SKM-1 treated with dmso at 0.1 percent for 144 hours (cell line): ENCODE measurements around the gene MYOCD.
"Not testable (repeated sequence)": the region's sequence is repeated elsewhere in the genome, so short reads cannot be mapped to it uniquely, and the experiment has no call there.

ENCODE experiments used
- DNase-seq: peaks from one replicate; lab custom pipeline; 2025; ENCODE audit not compliant: unreplicated experiment; lab: John Stamatoyannopoulos, UW

The MYOCD gene

GRCh38 chr17:12665263-12666210, at the start of gene MYOCD:
MYOCD (plus strand) TSS chr17:12665890; CDS start chr17:12666189, 299 bp downstream.
- DNase-seq = no peak

- no peak for DNase-seq
These were observed 49.5 kb upstream of the MYOCD start for GRCh38 chr17:12616161-12616560.

DNA sequence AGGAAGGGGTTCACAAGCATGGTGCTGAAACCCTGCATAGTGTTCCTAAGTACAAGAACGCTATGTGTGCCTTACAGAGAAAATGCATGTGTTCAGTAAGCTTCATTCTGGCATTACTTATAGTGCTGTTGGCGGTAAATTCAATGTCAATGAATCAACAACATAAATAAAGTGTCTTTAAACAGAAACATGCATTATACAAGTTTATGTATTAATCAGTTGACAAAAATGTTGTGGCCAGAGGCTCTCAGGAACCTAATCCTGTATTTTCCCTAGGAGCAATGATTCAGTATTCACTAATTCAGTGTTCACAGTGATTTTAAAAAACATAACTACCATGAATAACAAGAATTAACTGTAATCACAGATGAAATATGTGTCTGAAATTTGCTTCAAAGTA, 47.1 kb upstream of the MYOCD start:
- DNase-seq = no peak

GRCh38 chr17:12619459-12620199, 46.1 kb upstream of the MYOCD start:
- no peak for DNase-seq

GRCh38 chr17:12620200-12620720, 45.4 kb upstream of the MYOCD start:
- no peak for DNase-seq

DNA sequence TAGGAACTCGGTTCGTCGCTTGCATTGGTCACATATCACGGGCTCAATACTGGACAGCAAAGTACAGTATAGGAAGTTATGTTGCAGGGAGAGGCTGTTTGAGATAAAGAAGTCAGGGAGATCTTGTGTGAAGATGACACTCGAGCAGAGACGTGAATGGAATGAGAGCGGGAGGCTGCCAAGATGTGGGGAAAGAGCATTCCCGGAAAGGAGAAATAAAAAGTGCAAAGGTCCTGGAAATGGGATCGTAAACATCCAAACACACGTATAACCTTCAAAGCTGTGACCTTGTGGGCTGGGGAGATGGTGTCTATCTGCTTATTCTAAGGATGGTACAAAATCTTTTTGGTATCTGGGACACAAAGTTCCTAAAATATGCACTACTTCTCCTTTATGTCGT, 43.0 kb upstream of the MYOCD start:
- DNase-seq = no peak

DNA sequence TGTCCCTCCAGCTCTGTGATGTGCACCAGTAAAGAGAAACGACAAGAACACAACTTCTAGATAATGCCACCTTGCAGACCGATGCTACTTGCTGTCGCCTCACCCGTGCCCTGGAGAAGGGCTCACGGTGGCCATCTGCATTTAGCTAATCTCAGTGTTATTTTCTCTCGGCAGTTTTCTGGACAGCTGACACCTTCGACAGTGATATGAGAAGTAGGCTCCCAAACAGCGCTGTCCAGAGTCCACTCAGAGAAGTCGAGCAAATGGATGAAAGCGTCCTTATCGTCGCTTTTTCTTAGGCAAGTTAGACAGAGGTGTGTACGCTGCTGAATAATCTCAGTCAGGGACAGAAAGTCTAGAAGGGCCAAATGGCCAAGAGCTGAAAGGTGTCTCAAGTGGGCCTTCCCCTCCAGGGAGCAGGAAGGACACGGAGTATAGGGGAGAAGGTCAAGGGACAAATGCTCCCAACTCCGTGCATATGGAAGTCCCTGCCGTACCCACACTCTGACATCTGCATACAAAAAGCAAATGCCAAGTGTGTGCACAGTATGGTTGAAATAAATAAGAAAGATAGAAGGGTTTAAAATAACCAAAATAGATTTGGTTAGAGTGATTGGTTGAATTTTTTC, 42.4 kb upstream of the MYOCD start:
- no peak for DNase-seq

GRCh38 chr17:12624211-12624610, 41.5 kb upstream of the MYOCD start:
- no peak for DNase-seq

DNA sequence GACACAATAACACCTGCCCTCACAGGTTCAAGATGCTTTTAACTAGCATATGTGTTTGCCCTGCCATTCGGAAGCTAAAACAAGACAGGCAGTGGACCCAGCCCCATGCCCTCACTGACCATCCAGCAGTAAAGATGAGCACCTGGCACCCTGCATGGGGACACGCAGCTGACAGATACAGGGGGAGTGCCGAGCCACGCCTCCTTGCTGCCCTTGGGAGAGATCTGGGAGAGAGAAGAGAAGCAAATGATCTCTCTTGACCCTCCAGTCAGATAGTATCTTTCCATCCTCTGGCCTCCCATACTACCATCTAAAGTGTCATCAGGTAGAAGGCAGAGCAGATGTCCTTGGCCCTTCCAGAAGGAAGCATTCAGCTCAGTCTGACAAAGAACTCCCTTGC, 40.6 kb upstream of the MYOCD start:
- DNase-seq = no peak

DNA sequence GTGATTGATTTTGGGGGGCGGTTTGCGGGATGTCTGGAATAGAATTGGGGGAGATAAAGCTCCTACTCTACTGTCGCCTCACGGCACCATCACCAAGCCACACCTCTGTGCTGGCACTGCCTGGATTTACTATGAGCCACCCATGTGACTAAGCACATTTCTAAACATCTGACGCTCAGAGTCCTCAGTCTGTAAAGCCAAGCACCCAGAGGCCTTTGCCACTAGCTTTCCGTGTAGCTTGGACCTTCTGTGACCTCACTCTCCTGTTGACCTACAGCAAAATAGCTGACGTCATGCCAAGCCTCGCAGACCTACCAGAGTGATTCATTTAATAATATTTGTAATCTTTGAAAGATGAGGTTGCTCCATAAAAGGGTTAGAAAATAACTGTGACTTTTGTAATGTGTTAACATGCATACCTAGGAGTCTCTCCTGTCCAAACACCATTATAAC, 38.5 kb upstream of the MYOCD start:
- DNase-seq = no peak

DNA sequence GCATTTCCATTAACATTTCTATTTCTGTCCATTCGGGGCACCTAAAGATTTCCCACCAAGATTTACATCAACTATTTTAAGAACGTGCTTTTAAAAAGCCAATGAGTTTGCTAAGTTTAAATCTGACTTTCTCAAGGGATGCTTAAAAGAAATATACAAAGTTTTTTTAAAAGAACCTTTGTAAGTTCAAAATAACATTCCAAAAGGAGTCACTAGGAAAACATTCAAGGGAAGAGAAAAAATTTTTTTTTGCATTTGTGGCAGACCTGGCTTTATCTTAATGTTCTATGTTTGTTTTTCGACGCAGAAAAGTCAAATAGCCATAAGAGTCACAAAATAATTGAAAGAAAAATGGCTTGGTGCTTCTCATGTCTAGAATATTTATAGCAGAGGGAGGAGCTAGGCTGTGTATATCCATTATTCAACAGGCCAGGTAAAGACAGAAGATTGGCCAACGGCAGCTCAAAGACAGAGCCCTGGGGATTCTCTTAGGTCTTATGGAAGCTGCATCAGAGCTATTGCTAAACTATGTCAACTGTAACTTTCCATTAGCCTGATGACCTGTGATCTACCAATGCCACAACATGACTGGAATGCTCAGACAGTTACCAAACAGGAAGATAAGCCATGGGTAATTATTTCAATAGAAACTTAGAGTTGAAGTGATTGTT, 37.8 kb upstream of the MYOCD start:
- no peak for DNase-seq

DNA sequence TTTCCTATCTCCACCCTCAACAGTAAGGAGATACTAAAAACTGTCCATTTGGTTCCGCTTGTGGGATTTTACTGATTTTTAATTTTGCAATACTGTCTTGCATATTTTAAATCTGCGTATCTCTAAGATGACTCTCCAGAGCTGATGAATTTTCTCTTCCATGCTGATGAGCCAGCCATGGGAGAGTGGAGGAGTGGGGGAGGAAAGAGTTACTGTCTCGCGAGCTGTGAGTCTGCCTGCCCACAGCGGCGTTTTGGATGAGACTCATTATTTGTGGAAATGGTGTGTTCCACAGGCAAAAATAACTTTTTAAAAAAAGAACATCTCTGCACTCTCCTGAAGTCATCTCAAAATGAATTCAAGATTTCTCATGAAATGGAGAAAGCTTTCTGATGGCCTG, 34.6 kb upstream of the MYOCD start:
- no peak for DNase-seq

DNA sequence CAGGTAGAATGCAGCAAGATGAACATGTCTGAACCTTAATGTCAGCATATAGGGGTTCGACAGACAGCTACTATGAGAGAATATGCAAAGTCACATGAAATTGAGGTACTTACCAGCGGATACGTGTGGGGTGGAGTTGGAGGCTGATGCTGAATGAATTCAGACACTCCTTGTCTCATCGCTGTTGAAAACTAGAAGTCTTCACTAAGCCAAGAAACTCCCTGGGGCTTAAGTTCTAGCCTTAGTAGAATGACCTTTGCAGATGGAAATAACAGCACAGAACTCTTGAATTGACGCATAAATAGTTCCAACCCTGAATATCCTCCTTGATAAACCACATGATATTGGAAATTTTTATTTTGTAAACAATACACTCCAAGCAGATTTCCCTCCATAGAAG, 32.9 kb upstream of the MYOCD start:
- no peak for DNase-seq

GRCh38 chr17:12634789-12635414, 30.8 kb upstream of the MYOCD start:
- DNase-seq = no peak

GRCh38 chr17:12635996-12636395, 29.7 kb upstream of the MYOCD start:
- DNase-seq = not testable (repeated sequence)

DNA sequence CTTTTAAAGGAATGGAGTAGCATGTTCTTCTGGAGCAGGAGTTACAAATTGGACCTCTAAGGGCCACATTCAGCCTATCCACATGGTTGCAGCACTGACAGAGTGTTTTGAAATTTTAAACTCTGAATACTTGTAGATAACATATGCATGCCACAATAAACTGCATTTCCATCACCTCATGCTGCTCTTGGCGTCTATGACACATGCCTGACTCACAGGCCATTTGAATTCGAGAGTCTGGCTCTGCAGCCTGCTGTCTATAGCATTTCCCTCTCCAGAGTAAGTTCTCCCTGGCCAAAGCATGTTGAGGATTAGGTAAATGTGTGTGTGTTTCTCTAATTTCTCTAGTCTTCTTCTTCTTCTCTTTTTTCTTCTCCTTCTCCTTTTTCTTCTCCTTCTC, 28.7 kb upstream of the MYOCD start:
- DNase-seq = peak; percentile 40

- DNase-seq = peak; percentile 33
These were observed 27.7 kb upstream of the MYOCD start for GRCh38 chr17:12637745-12638651.

GRCh38 chr17:12640364-12640763, 25.3 kb upstream of the MYOCD start:
- DNase-seq = no peak

DNA sequence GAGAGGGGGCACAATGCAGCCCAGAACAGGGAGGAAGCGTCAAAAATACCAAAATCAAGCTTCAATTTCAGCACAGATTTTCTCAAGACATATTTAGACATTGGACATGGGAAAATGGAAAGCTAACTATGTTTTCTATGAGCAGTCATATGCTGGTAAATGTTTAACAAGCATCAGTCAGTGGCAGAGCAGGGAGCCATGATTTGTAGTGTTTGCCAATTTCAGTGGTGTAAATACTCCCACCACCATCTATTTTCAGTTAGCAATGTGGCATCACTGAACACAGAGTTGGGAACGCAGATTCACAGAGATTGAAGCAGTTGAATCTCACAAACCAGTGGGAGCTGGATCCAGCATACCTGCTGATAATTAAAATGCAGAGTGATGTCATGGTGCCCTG, 24.6 kb upstream of the MYOCD start:
- no peak for DNase-seq
